Measurements from ENCODE around the gene TAPBPL.
"Not testable (repeated sequence)": the region's sequence is repeated elsewhere in the genome, so short reads cannot be mapped to it uniquely, and the experiment has no call there.

TAPBPL gene

GRCh38 chr12:6493497-6494257, 41.8 kb downstream of the TAPBPL start, which contains the start of gene NCAPD2:
Gene NCAPD2 (plus strand): TSS chr12:6494102. CDS start chr12:6495099, 997 bp downstream.
- DNase-seq (ENCODE audit: low read depth) = peak; percentile 91

GRCh38 chr12:6494258-6494743, 42.5 kb downstream of the TAPBPL start:
- DNase-seq (ENCODE audit: low read depth) = no peak

GRCh38 chr12:6494968-6495367, 43.1 kb downstream of the TAPBPL start:
- DNase-seq (ENCODE audit: low read depth) = no peak

GRCh38 chr12:6497291-6497690, 45.4 kb downstream of the TAPBPL start:
- not testable (repeated sequence) for DNase-seq (ENCODE audit: low read depth)

GRCh38 chr12:6500466-6500865, 48.6 kb downstream of the TAPBPL start:
- no peak for DNase-seq (ENCODE audit: low read depth)

GRCh38 chr12:6507102-6507998, 55.5 kb downstream of the TAPBPL start:
- no peak for DNase-seq (ENCODE audit: low read depth)

- DNase-seq (ENCODE audit: low read depth) = no peak
Measured at GRCh38 chr12:6508087-6508486, 56.2 kb downstream of the TAPBPL start.

All from stimulated activated CD4-positive, alpha-beta T cell treated with anti-CD3 and anti-CD28 coated beads, Interleukin-2, amount 100 ng/mL, for 4 hours (primary cell).